Activated CD8-positive, alpha-beta memory T cell treated with anti-CD3 and anti-CD28 coated beads, Interleukin-2, amount 50 U/mL, for 1 hour (primary cell): ENCODE results near the gene CLIC5.

ENCODE experiments used
- DNase-seq: peaks from one replicate; pipeline ENCODE4 v3.0.0-alpha.2; 2020; ENCODE audit errors: extremely low read depth

CLIC5 gene

DNA sequence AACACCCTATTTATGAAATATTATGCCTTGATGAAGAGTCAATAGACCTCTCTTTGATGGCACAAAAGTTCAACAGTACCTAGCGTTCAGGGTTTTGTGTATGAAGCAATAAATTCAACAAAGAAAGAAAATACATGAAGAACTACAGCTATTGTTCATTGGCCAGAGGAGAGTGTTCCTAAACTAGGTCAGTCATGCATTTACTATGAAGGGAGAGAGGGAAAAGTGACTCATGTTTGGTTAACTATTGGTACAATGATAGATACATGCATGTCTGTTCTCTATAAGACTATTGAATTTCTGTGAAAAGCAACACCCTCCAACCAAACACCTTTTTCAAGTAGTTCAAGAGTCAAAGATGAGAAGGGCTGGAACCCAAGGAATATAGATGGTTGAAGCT is 50.7 kb downstream of the CLIC5 start:
- no peak for DNase-seq

DNA sequence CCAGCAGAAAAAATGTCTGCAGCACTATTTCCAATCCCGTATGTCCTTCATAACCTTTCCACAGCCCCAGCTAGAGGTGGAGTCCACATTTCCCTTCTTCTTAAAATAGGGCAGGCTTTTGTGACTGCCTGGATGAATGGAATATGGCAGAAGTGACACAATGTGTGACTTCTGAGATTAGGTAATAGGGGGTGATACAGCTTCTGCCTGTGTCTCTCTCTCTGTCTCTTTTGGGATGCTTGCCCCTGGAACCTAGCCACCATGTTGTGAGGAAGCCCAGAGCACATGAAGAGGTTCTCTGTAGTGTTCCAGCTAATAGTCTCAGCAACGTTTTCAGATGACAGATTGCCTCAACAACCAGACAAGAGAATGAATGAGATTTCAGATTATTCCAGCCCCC is 51.4 kb downstream of the CLIC5 start:
- no peak for DNase-seq

DNA sequence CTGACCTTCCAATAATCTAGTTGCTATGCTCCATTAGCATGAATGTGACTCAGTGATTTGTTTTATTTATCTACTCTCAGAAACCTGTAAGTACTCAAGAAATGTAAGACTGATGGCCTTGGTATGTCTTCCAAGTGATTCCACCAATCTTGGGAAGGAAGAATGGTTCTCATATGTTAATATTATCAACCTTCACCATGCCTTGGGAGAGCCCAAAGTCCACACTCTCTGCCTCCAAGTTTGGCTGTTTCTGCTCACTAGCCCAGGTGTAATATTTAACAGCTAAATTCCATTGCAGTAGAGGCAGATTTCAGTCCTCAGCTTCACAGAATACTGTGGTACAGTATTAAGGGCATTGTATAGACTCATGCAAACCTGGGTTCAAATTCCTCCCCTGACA is 51.8 kb downstream of the CLIC5 start:
- no peak for DNase-seq

DNA sequence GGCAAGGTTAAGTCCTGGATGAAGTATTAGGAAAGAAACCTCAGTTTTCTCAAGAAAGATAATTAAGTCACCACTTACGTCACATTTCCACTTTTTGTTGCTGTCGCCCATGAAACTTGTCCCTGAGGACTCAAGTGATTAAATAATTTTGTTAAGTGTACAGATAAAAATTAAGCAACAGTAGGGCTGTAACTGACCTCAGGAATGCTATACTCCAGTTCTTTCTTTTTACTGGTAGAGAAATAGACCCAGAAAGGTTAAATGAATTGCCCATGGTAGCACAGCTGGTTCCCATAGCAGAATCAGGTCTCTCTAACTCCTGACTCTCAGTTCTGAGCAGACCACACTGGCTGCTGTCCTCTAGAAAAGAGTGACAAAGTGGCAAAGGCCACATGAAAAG is 54.5 kb downstream of the CLIC5 start:
- DNase-seq = no peak

DNA sequence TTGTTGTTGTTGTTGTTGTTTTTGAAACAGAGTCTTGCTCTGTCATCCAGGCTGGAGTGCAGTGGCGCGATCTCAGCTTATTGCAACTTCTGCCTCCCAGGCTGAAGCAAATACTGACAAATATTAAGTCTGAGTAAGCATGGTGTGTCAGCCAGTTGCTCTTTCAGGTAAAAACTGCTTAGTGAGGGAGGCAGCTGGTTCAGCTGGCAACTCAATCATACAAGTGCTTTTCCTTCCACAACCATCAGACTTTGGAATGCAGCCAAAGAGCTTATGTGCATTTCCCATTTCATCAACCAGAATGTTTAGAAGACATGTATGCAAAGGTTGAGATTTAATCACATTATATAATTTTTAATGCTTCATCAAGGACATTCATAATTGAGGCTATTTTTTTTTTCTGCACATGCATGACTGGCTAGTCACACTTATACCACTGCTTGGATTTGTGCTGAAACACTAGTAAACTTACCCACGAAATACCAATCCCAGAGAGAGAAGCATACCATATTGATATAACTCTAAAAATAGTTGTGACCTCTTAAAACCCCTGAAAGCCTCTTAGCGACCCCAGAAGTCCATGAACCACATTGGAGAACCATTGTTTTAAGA is 56.0 kb downstream of the CLIC5 start:
- DNase-seq = no peak

- no peak for DNase-seq
Measured at GRCh38 chr6:45956663-45957062, 59.0 kb downstream of the CLIC5 start.

- DNase-seq = no peak
Measured at GRCh38 chr6:45956176-45956575, 59.5 kb downstream of the CLIC5 start.

GRCh38 chr6:45955597-45955996 is 60.1 kb downstream of the CLIC5 start:
- DNase-seq = no peak

DNA sequence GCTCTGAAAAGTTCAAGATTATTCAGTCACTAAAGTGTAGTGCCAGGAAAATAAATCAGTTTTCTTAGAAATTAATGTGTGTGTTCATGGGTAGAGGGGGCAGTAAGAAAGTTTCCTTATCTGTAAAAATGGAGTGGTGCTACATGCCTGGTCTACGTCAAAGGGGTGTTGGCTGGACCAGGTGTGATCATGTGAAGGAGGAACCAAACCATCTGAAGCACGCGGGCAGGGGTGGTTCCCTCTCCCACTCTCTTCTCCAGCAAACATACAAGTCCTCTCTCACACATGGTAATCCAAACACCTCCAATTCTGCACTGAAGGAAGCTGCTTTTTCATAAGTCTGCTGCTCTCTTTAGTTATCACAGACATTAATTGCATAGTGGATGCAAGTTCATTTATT is 63.1 kb downstream of the CLIC5 start:
- DNase-seq = no peak

GRCh38 chr6:45952168-45952529 is 63.5 kb downstream of the CLIC5 start:
- DNase-seq = no peak

DNA sequence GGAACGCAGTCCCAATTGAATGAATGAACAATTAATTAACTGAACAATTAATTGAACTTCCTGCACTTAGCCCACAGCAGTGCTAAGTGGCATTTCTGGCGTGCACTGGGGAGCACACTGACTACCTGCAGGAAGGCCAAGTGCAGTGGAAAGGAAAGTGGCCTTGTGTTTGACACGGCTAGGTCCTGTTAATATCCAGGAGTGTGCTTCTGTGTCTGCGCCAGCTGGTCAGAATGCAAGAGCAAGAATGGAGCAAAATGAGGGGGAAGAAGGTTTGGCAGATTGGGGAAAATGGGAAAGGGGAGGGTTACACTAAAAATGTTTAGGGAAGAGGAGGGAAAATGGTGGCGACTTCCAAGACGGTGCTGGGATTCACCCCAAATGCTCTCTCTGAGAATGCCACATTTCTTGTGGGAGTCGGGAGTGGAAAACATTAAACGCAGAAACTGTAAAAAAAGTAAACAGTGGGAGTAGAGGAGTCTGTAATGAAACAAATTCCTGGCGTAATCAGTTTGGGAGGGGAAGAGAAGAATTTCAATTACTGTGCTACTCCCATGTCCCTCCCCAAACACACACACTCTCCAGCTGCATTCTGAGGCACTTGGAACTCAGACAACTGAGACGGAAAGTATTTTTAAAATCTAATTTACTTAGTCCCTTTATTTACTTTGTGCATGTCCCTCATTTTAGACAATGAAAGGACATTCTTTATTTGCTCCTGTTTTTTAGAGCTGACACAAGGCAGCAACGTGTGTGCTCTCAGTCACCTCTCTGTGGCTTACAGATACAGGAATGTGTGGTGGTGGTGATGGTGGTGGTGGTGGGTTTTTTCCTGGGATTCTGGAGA is 64.1 kb downstream of the CLIC5 start:
- no peak for DNase-seq

GRCh38 chr6:45949256-45949655 is 66.4 kb downstream of the CLIC5 start:
- no peak for DNase-seq

GRCh38 chr6:45947807-45948206 is 67.9 kb downstream of the CLIC5 start:
- DNase-seq = no peak

DNA sequence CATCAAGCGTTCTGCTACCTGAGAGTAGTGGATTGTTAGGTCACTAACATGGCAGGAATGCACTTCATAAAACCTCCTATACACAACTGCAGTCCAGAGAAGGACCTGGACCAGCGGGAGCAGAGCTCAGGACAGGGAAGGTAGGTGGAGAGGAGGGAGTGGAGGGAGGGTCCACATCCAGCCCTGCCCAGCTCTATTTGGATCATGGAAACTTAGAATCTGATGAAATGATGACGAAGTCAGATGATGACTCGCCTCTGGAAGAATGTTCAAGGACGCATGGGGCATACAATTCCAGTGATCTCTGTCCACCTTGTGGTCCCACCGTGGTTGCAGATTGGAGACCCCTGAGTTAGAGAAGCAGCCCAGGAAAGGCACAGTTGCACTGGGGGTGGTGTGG is 68.8 kb downstream of the CLIC5 start:
- no peak for DNase-seq

GRCh38 chr6:45946352-45946751 is 69.3 kb downstream of the CLIC5 start:
- DNase-seq = no peak

GRCh38 chr6:45942953-45943352 is 72.7 kb downstream of the CLIC5 start:
- no peak for DNase-seq

DNA sequence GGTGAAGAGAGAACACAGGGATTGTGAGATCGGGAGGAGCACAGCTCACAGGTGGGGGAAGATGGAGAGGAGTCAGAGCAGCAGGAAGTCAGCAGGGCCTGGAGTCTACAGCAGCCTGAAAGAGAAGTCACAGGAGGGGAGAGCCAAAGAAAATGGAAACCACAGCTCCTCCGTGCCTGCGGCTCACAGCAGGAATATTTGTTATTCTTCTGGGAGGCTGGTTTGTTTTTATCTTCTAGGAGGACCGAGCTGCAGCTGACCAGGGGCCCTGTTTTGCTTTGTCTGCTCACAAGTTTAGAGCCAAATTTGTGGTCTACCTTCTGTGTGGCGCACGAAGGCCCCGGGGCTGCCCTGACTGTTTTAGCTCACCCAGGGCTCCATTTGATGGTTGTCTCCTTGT is 81.8 kb downstream of the CLIC5 start:
- DNase-seq = no peak

- no peak for DNase-seq
Measured at GRCh38 chr6:45931232-45931631, 84.4 kb downstream of the CLIC5 start.

- peak; percentile 5 for DNase-seq
Measured at GRCh38 chr6:45930420-45931040, 85.1 kb downstream of the CLIC5 start.

GRCh38 chr6:45929421-45930361 is 86.0 kb downstream of the CLIC5 start:
- no peak for DNase-seq

DNA sequence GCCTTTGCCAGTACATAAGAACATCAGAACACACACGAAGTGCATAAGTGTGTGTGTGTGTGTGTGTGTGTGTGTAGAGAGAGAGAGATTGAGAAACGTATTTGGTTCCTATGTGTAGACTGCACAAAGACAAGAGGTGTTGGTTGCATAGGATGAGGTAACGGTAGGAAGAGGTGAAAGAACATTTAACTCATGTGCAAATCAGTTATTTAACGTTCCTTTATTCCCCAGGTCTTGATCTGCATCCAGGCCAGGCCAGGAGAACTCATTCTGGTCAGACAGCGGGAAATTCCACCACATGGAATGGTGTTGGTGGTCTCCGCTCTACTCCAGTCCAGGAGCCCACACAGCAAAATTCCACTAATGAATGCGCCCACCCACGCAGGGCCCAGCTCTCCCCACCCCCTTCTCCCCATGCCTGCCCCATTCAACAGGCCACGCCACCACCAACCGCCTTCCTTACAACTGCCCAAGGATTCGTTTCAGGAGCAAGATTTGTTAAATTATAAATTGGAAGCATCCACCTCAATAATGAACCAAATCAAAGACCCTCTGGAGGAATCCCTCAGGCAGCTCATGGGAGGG is 86.8 kb downstream of the CLIC5 start:
- DNase-seq = no peak
